SK-N-SH treated with all-trans-retinoic acid at 6 μM for 48 hours (cell line): ENCODE results near the gene RALB.

Experiments
- ATAC-seq: fragments of 200-7000 bp; cut with Tn5 transposase; 3 replicates; pipeline ENCODE4 v1.9.1; 2020; ENCODE audit warnings: mild to moderate bottlenecking, moderate library complexity
- ARNTL ChIP-seq: fragments of 450-650 bp; formaldehyde crosslinking; IDR thresholded peaks from 2 replicates; pipeline ENCODE4 v1.5.0; 2020; ENCODE audit warnings: low read depth, mild to moderate bottlenecking, moderate library complexity, borderline replicate concordance
- BACH2 ChIP-seq: fragments of 250-450 bp; sonication (Bioruptor Pico); IDR thresholded peaks from 2 replicates; pipeline ENCODE4 v1.9.0; 2021; ENCODE audit warnings: mild to moderate bottlenecking, borderline replicate concordance
- CSDC2 ChIP-seq: fragments of 250-450 bp; sonication (Bioruptor Pico); IDR thresholded peaks from 2 replicates; pipeline ENCODE4 v1.5.0; 2020; ENCODE audit warnings: mild to moderate bottlenecking, moderate library complexity
- ESRRG ChIP-seq: fragments of 250-450 bp; sonication (Bioruptor Pico); IDR thresholded peaks from 2 replicates; pipeline ENCODE4 v1.6.1; 2021; ENCODE audit warnings: mild to moderate bottlenecking
- GLIS3 ChIP-seq: fragments of 250-450 bp; sonication (Bioruptor Pico); IDR thresholded peaks from 2 replicates; pipeline ENCODE4 v1.5.0; 2020; ENCODE audit warnings: mild to moderate bottlenecking, moderate library complexity
- ISL1 ChIP-seq: fragments of 250-450 bp; sonication (Bioruptor Pico); IDR thresholded peaks from 2 replicates; pipeline ENCODE4 v2.1.2; 2022; ENCODE audit warnings: mild to moderate bottlenecking, moderate library complexity
- OSR1 ChIP-seq: fragments of 250-450 bp; sonication (Bioruptor Pico); IDR thresholded peaks from 2 replicates; pipeline ENCODE4 v1.8.0; 2022; ENCODE audit warnings: moderate library complexity, mild to moderate bottlenecking, inconsistent platforms
- PPARA ChIP-seq: fragments of 250-450 bp; sonication (Bioruptor Pico); IDR thresholded peaks from 2 replicates; pipeline ENCODE4 v1.5.0; 2020; ENCODE audit warnings: mild to moderate bottlenecking, borderline replicate concordance
- RARB ChIP-seq: fragments of 250-450 bp; sonication (Bioruptor Pico); IDR thresholded peaks from 2 replicates; pipeline ENCODE4 v1.8.0; 2021; ENCODE audit warnings: mild to moderate bottlenecking, moderate library complexity
- TCF4 ChIP-seq: fragments of 250-450 bp; sonication (Bioruptor Pico); IDR thresholded peaks from 2 replicates; pipeline ENCODE4 v1.8.0; 2021; ENCODE audit warnings: mild to moderate bottlenecking, moderate library complexity, borderline replicate concordance
- TOX ChIP-seq: fragments of 250-450 bp; sonication (Bioruptor Pico); IDR thresholded peaks from 2 replicates; pipeline ENCODE4 v1.8.0; 2021; ENCODE audit warnings: mild to moderate bottlenecking, moderate library complexity, borderline replicate concordance
- ZC3H10 ChIP-seq: fragments of 250-450 bp; sonication (Bioruptor Pico); IDR thresholded peaks from 2 replicates; pipeline ENCODE4 v1.5.1; 2021; ENCODE audit warnings: mild to moderate bottlenecking, moderate library complexity
- ZFP3 ChIP-seq: fragments of 250-450 bp; sonication (Bioruptor Pico); IDR thresholded peaks from 2 replicates; pipeline ENCODE4 v1.5.0; 2020; ENCODE audit warnings: mild to moderate bottlenecking, moderate library complexity
- ZNF565 ChIP-seq: fragments of 450-650 bp; formaldehyde crosslinking; conservative IDR thresholded peaks from 2 replicates; pipeline ENCODE4 v1.5.0; 2020; ENCODE audit warnings: low read depth, mild to moderate bottlenecking, moderate library complexity
- ZNF8 ChIP-seq: fragments of 450-650 bp; formaldehyde crosslinking; IDR thresholded peaks from 2 replicates; pipeline ENCODE4 v1.5.0; 2020; ENCODE audit warnings: mild to moderate bottlenecking, moderate library complexity
- TF ChIP-seq, protein P1 (sequence below): fragments of 250-450 bp; sonication (Bioruptor Pico); IDR thresholded peaks from 2 replicates; pipeline ENCODE4 v1.5.1; 2020; ENCODE audit warnings: low read depth, mild to moderate bottlenecking, moderate library complexity
- TF ChIP-seq, protein P2 (sequence below): fragments of 250-450 bp; sonication (Bioruptor Pico); IDR thresholded peaks from 2 replicates; pipeline ENCODE4 v1.5.1; 2021; ENCODE audit warnings: mild to moderate bottlenecking, moderate library complexity
- TF ChIP-seq, protein P3 (sequence below): fragments of 250-450 bp; sonication (Bioruptor Pico); IDR thresholded peaks from 2 replicates; pipeline ENCODE4 v1.8.0; 2020; ENCODE audit warnings: mild to moderate bottlenecking, moderate library complexity, borderline replicate concordance
- TF ChIP-seq, protein P4 (sequence below): fragments of 250-450 bp; sonication (Bioruptor Pico); IDR thresholded peaks from 2 replicates; pipeline ENCODE4 v1.5.0; 2020; ENCODE audit warnings: mild to moderate bottlenecking, moderate library complexity
- TF ChIP-seq, protein P5 (sequence below): fragments of 250-450 bp; sonication (Bioruptor Pico); IDR thresholded peaks from 2 replicates; pipeline ENCODE4 v1.8.0; 2021; ENCODE audit warnings: low read depth, mild to moderate bottlenecking, moderate library complexity, borderline replicate concordance

Gene RALB

DNA sequence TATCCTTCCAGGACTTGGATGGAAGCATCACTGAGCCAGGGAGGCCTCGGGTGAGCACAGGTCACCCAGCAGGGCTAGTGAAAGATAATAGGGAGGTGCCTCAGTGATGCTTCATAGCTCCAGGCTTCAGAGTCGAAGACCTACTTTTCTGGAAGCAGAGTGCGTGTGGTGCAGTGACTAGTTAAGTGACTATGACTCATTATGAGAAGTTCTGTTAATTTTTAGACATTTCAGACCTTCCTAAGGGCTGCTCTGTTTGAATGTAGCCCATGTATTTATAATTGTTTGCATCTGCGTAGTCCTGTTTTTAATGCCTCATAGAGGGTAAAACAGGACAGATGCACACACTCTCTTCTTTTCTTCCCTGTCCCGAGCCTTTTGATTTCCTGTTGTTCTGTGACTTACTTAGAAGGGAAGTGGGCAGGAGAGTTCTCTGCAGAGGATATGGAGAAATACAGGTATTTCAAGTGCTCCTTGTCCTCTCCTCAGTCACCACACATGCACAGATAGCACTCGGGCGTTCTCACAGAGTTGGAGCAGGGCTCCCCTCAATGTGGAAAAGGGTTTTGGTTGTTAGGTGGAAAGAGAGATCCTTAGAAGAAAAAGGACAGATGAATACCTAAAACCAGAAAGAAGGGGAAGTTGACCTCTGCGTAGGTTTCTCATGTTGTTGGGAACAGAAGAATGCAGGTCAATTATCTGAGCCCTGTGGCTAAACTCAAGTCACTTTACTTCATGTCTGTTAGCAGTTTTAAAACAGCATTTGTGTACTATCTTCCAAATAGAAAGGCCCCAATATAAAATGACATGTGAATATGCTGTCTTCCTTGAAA is 34.7 kb downstream of the RALB start:
- peak; percentile 81 for ATAC-seq
- TF ChIP-seq GLIS3 (CRISPR knock-in tag) (no peak), ISL1 (CRISPR knock-in tag) (no peak), OSR1 (CRISPR knock-in tag) (no peak), TCF4 (CRISPR knock-in tag) (no peak), PPARA (CRISPR knock-in tag) (no peak), TOX (no peak), ZNF565 (CRISPR knock-in tag) (no peak), ZC3H10 (CRISPR knock-in tag) (no peak)
- TF ChIP-seq, protein P1, sequence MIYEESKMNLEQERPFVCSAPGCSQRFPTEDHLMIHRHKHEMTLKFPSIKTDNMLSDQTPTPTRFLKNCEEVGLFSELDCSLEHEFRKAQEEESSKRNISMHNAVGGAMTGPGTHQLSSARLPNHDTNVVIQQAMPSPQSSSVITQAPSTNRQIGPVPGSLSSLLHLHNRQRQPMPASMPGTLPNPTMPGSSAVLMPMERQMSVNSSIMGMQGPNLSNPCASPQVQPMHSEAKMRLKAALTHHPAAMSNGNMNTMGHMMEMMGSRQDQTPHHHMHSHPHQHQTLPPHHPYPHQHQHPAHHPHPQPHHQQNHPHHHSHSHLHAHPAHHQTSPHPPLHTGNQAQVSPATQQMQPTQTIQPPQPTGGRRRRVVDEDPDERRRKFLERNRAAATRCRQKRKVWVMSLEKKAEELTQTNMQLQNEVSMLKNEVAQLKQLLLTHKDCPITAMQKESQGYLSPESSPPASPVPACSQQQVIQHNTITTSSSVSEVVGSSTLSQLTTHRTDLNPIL (CRISPR knock-in tag), result no peak
- TF ChIP-seq, protein P2, sequence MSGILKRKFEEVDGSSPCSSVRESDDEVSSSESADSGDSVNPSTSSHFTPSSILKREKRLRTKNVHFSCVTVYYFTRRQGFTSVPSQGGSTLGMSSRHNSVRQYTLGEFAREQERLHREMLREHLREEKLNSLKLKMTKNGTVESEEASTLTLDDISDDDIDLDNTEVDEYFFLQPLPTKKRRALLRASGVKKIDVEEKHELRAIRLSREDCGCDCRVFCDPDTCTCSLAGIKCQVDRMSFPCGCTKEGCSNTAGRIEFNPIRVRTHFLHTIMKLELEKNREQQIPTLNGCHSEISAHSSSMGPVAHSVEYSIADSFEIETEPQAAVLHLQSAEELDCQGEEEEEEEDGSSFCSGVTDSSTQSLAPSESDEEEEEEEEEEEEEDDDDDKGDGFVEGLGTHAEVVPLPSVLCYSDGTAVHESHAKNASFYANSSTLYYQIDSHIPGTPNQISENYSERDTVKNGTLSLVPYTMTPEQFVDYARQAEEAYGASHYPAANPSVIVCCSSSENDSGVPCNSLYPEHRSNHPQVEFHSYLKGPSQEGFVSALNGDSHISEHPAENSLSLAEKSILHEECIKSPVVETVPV (CRISPR knock-in tag), result no peak
- TF ChIP-seq, protein P3, sequence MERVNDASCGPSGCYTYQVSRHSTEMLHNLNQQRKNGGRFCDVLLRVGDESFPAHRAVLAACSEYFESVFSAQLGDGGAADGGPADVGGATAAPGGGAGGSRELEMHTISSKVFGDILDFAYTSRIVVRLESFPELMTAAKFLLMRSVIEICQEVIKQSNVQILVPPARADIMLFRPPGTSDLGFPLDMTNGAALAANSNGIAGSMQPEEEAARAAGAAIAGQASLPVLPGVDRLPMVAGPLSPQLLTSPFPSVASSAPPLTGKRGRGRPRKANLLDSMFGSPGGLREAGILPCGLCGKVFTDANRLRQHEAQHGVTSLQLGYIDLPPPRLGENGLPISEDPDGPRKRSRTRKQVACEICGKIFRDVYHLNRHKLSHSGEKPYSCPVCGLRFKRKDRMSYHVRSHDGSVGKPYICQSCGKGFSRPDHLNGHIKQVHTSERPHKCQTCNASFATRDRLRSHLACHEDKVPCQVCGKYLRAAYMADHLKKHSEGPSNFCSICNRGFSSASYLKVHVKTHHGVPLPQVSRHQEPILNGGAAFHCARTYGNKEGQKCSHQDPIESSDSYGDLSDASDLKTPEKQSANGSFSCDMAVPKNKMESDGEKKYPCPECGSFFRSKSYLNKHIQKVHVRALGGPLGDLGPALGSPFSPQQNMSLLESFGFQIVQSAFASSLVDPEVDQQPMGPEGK, result no peak

DNA sequence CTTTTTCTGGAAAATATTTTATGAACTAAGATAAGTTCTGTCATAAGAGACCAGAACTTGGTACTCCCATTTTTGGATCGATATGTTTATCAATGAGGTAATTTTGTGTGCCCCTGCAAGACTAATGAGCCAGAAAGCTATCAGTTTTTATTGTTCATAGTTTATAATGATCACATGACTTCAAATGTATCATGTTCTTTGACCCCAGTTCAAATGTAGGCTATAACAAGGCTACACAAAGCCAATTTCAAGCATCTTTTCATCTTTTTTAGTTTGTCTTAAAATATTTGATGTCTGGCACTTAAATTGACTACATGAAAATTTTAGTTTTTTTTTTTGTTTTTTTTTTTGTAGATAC is 35.3 kb downstream of the RALB start:
- TF ChIP-seq RARB, result no peak
- TF ChIP-seq ARNTL (CRISPR knock-in tag), result no peak
- TF ChIP-seq ZNF8 (CRISPR knock-in tag), result no peak
- no peak for TF ChIP-seq BACH2 (CRISPR knock-in tag)
- TF ChIP-seq, protein P3, result no peak
- no peak for TF ChIP-seq GLIS3 (CRISPR knock-in tag)
- no peak for TF ChIP-seq CSDC2 (CRISPR knock-in tag)
- no peak for TF ChIP-seq ZNF565 (CRISPR knock-in tag)
- TF ChIP-seq, protein P4, sequence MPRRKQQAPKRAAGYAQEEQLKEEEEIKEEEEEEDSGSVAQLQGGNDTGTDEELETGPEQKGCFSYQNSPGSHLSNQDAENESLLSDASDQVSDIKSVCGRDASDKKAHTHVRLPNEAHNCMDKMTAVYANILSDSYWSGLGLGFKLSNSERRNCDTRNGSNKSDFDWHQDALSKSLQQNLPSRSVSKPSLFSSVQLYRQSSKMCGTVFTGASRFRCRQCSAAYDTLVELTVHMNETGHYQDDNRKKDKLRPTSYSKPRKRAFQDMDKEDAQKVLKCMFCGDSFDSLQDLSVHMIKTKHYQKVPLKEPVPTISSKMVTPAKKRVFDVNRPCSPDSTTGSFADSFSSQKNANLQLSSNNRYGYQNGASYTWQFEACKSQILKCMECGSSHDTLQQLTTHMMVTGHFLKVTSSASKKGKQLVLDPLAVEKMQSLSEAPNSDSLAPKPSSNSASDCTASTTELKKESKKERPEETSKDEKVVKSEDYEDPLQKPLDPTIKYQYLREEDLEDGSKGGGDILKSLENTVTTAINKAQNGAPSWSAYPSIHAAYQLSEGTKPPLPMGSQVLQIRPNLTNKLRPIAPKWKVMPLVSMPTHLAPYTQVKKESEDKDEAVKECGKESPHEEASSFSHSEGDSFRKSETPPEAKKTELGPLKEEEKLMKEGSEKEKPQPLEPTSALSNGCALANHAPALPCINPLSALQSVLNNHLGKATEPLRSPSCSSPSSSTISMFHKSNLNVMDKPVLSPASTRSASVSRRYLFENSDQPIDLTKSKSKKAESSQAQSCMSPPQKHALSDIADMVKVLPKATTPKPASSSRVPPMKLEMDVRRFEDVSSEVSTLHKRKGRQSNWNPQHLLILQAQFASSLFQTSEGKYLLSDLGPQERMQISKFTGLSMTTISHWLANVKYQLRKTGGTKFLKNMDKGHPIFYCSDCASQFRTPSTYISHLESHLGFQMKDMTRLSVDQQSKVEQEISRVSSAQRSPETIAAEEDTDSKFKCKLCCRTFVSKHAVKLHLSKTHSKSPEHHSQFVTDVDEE, result no peak
- TF ChIP-seq TCF4 (CRISPR knock-in tag), result no peak
- TF ChIP-seq, protein P5, sequence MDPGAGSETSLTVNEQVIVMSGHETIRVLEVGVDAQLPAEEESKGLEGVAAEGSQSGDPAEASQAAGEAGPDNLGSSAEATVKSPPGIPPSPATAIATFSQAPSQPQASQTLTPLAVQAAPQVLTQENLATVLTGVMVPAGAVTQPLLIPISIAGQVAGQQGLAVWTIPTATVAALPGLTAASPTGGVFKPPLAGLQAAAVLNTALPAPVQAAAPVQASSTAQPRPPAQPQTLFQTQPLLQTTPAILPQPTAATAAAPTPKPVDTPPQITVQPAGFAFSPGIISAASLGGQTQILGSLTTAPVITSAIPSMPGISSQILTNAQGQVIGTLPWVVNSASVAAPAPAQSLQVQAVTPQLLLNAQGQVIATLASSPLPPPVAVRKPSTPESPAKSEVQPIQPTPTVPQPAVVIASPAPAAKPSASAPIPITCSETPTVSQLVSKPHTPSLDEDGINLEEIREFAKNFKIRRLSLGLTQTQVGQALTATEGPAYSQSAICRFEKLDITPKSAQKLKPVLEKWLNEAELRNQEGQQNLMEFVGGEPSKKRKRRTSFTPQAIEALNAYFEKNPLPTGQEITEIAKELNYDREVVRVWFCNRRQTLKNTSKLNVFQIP (CRISPR knock-in tag), result no peak
- no peak for TF ChIP-seq ZC3H10 (CRISPR knock-in tag)
- TF ChIP-seq TOX, result no peak
- TF ChIP-seq PPARA (CRISPR knock-in tag), result no peak
- TF ChIP-seq, protein P1 (CRISPR knock-in tag), result no peak
- TF ChIP-seq ESRRG, result no peak
- no peak for TF ChIP-seq OSR1 (CRISPR knock-in tag)
- TF ChIP-seq ZFP3, result no peak
- no peak for TF ChIP-seq ISL1 (CRISPR knock-in tag)
- no peak for ATAC-seq
